NCI-H1092 (cell line): Measurements from ENCODE around the gene PPP1R10.
A peak's percentile ranks its signal among the peaks of the same experiment; 100 is the strongest.
"Not testable (repeated sequence)": the region's sequence is repeated elsewhere in the genome, so short reads cannot be mapped to it uniquely, and the experiment has no call there.

Experiments used
- DNase-seq: peaks from one replicate; lab custom pipeline; 2025; lab: John Stamatoyannopoulos, UW

PPP1R10 gene

DNA sequence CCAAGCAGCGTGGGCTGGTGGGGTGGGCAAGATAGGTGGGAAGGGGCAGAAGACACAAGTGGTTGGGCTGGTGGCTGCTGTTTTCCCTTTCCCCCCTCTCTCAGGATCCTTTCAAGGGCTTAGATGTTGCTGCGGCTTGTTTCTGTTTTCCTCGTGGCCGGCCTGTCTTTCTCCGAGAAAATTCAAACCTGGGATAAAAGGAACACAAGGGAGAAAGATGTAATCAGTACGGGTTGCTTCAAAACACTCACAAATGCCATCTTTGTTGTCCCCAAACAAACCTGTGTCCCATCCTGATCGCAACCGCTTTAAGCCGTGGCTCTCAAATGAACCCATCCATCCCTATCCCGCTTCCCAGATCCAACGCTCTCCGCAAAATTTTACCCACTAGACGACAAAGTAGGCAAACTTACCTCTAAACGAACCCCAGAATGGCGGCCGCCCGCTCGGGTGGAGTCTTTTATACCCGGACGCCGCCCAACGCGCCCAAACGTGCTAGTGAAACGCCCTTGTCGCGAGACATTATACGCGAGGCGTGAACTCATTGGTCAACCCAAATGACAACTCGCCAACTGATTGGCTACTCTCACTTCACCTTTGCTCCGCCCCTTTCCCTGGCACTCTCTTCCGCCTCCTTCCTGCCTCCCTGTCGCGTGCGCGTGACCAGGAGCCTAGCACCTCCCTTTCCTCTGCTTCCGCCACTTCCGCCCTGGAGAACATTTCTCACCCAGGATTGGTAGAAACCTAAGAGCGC, at the start of gene PPP1R10:
PPP1R10 (minus strand) TSS at position 433 of the 754 bp plus-strand sequence. CDS start 7,299 bp downstream, outside the sequence.
- DNase-seq = peak; percentile 98

DNA sequence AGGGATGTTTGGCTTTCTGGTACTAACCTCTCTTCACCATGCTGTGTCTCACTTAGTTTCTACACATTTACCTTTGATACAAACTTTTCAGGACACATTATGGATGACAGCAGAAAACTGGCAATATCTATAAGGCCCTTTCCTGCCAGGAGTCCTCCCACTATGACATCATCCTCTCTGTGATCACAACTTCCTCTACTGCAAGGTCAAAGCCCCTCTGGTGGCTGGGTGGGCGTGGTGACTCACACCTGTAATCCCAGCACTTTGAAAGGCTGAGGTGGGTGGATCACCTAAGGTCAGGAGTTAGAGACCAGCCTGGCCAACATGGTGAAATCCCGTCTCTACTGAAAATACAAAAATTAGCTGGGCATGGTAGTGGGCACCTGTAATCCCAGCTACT, 49.3 kb upstream of the PPP1R10 start:
- not testable (repeated sequence) for DNase-seq

DNA sequence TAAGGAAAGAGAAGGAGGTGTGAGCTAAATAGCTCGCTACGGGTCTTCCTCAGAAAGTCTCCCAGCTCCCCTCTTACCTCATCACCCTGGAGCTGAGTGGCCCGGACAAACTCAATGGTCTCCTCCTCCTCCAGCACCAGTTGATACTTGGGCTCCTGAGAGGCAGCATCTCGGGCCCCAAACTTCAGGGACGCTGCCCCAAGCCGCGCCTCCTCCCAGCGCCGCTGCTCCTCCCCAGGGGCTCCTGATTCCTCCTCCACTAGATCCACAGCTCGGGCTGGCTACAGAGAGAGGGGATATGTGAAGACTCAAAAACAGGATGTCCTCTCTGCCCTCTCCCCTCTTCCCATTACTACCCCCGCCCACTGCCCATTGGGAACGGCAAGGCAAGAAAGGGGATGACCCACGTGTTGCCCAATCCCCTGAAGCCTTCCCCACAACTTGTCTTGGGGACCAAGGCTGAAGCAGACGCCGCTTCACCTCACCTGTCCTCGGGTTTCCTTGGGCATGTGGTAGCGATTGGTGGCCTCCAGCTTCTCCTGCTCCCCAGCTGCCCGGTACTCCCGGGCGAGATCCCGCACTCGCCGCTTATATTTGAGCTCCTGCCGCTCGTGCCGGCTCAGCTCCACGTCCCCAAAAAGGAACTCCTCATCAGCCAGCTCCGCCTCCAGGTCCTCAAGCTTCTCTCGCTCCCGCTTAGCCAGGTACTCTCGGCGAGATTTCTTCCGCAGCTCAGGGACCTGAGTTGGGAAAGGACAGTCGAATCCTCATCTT, 48.1 kb upstream of the PPP1R10 start:
- no peak for DNase-seq

DNA sequence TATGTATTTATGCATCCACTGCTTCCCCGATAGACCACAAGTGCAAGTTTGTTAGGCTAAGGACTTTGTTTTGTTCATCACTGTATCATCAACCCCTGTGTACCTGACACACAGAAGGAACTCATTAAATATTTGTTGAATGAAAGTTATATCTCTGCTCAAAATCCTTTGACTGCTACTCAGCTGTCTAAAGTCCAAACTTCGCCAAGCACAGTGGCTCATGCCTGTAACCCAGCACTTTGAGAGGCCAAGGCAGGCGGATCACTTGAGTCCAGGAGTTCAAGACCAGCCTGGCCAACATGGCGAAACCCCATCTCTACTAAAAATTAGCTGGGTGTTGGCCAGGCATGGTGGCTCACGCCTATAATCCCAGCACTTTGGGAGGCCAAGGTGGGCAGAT, 40.9 kb upstream of the PPP1R10 start:
- DNase-seq = not testable (repeated sequence)

DNA sequence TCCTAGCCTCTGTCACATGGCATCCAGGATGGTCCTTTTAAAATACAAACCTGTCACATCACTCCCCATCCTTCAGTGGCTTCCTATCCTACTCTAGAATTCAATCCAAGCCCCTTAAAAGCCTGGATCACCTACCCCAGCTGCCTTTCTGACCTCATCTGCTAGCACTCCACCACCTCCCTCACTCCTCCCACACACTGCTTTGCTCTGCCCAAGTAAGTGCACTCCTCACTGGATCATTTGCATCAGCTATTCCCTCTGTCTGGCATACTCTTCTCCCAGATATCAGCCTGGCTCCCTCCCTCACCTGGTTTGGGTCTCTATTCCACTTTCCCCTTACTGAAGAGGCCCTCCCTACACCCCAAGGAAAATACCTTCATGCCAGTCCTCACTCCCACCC, 40.4 kb upstream of the PPP1R10 start:
- no peak for DNase-seq

DNA sequence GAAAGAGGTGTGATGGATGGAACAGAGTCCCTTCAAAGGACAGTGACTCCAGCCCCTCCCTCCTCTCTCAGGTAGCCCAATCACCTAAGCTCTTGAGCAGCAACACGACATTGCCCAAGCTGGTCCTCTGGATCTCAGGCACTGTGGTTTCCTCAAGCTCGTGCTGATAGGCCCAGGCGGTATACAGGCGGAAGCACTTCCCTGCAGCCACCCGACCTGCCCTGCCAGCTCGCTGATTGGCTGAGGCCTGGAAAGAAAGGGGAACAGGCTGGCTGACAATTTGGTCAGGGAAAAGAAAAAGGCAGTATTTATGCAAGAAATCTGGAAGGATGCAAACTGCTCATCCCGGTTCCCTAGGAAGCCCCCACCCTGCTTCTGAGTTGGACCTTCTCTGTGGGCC, 39.5 kb upstream of the PPP1R10 start:
- DNase-seq = no peak

DNA sequence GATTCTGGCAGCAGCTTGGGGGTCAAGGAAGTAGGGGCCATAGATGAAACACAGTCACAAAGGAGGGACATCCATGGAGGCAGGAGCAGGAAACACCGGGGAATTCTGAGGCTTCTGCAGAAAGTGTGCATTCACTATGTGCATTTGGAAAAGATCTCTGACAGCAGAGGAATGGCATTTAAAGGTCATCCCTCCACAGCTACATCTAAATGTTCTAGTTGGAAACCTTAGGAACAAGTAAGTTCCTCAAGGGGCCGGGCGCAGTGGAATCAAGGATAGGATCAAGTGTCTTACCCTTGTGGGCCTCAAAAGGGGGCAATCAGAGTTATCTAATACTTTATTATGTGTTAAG, 38.7 kb upstream of the PPP1R10 start:
- no peak for DNase-seq

DNA sequence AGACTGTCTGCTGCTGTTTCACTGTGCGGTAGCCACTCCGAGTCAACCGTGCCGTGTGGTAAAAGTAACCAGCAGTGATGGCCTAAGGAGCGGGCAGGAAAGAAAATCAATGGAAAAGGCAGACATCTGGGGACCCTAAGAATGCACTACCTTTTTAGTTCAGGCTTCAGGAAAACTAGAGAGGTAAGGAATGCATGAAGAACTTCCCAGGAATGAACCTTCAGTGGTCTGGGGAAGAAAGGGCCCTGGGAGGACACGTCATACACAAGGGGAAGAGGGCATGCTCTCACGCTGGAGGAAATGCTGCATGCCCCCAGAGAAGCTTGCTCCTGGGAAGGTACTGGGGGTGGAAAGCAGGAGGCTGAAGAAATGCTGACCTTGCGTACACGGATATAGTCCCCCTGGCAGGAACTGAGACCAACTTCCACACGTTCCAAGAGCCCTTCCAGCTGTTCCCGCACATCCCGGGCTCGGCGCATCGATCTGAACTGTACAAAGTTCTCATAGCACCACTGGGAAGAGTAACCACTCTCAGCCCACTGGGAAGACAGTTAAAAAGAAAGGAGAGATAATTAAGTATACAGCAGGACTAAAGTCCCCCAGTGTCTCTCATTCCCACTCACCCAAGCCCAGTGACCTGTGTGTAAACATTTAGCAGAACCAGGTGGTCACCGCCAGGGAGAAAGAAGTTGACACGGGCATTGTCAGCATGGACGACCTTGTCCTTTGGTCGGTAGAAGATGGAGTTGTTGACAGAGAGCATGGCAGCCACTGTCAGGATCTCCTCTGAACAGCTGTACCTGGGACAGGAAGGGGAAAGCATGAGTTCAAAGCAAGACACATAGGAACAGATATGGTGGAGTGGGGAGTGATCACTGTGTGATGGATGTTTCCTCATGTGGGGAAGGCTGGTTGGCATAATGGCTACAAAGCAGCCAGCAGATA, 38.0 kb upstream of the PPP1R10 start:
- no peak for DNase-seq

DNA sequence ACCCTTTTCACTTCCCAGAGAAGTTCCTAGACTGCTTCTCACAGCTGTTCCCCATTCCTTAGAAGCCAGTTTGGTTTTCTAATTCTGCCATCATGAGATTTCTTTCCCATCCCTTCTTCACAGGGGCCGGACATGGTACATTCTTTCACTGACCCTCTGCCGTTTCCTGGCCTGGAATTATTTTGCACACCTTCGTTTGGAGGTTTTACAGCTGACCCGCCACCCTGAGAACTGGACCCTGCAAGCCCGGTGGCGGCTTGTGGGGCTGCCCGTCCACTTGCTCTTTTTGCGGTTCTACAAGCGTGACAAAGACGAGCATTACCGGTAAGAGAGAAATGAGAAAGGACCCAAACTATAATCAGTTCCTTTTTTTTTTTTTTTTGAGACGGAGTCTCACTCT, 34.1 kb upstream of the PPP1R10 start:
- no peak for DNase-seq

DNA sequence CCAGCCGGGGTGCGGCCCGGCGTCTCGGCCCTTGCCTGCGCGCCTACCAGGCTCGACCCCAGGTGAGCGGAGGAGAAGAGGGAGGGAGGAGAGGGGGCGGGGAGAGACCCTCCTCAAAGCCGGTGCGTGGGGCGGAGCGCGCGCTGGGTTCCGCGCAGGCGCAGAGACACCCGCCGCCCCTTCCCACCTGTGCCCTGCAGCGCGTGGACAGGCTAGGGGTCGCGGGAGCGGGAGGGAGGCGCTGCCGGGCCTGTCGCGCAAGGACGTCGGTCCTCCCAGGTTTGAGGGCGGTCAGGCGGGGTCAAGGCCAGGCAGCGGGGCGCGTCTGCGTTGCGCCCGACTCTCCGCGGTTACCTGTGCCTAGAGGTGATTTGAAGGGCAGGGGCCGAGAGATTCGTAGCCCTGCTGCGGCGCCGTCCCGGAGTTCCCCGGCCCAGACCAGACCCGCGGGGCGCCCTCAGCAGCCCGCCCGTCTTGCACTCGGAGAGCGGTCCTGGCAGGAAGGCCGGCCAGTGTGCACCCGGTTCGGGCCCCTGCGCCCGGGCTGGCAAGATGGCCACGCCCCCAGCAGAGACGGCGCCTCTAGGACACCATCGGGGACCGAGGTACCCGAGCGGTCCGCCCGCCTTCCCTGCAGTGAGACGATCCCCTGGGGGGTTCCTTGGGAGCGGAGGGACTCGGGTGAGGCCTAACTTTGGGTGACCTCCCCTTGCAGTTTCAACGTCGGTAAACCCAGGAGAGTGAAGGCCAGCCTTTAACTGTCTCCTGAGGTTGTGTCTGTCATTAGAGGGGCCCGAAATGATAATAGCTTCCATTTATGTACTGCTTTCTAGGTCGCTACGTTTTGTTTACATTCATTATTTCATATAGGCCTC, 30.4 kb upstream of the PPP1R10 start:
- peak; percentile 70 for DNase-seq

DNA sequence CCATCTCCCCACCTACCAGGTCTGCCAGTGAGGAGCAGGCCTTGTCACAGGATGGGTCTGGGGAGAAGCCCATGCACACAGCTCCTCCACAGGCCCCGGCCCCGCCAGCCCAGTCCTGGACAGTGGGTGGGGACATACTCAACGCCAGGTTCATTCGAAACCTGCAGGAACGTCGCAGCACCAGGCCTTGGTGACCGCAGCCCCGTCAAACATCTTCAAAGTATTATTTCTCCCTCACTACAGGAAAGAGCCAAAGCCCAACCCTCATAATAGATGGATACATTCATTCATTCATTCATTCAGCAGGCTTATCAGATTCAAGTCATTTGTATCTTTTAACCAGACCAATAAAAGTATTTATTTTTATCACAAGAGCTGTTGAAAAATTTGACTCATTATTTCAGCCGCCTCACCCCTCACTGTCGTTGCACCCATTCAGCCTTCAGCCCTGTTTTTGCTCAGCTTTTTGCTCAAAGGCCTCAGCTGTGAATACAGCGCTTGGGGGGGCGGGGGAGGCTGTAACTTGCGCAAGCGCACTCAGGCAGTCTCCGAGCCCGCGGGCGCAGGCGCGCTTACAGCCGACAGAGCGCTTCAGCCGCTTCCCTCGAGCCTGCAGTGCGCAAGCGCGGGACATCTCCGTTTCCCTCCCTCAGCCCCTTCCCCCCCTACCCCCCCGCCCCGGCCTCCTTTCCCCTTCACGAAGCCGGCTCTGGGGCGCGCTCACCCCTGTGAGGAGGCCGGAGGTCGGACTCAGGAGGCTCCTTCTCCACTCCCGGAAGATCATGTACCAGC, 29.6 kb upstream of the PPP1R10 start, which contains the start of gene C6orf136:
C6orf136 (plus strand) TSS at position 684 of the 792 bp plus-strand sequence; CDS start at position 783, 99 bp downstream.
- DNase-seq = peak; percentile 84

DNA sequence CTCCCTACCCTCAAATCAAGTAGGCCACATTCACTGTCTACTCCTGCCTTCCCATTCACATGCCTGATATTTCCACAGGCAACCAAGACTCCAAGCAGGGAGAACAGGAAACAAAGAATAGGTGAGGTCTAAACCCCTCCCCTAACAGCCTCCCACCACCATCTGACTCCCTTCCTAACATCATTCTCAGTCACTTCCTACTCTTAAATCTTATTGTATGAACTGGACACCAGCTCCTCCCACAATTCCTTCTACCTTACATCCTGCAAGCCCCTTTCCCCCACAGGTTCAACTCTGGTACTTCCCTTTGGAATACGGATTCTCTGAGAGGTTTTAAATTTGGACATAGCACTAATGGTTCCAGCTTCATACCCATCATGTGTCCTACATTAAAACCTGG, 28.9 kb upstream of the PPP1R10 start:
- no peak for DNase-seq

DNA sequence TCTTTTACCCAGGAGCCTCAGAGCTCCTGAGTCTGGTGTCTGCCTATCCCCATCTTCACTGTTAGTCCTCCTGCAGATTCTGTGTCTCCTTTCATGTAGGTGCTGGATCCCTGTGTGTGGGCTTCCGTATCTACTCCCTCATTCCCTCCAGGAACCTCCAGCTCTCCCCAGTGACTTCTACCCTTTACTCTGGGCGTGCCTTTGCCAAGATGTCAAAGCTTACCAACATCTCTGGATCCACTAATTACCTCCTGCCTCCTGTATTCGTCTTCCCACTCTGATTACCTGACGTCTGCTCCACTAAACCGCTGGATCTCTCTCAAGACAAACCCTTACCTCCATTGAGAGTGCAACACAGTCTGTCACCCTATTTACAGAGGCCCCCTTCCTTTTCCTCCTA, 27.7 kb upstream of the PPP1R10 start:
- no peak for DNase-seq

DNA sequence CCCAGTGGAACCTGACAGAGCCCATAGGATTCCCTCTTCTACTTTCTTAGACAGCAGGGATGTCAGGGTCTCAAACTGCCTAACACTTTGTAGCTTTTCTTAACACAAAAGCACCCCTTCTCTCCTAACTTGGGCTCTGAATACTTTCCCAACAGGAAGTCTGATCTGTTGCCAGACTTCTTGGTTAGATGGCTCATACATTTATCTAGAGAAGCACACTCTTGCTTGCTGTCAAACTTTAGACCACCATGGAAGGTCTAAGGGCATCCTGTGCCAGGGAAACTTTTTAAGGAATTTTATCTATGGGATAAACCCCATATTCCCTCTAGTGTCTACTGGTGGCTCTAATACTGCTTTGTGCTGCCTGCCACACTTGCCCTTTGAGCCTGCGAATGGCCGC, 26.6 kb upstream of the PPP1R10 start:
- no peak for DNase-seq

DNA sequence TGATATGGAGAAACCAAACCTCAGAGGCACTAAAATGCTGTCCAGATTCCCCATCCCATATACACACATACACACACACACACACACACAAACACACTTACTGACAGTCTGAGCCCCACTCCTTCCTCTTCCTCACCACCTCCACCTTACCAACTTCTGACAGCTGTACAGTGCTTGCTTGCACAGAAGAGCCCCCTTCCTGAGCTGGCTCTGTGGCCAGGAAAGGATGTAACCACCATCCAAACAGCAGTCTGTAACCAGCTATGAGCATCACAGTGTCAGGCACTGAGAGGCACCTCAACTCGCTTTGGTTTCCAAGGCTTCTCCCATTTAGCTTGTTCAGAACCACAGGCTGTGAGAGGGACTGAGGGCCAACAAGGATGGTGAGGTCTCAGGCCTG, 24.0 kb upstream of the PPP1R10 start:
- no peak for DNase-seq

DNA sequence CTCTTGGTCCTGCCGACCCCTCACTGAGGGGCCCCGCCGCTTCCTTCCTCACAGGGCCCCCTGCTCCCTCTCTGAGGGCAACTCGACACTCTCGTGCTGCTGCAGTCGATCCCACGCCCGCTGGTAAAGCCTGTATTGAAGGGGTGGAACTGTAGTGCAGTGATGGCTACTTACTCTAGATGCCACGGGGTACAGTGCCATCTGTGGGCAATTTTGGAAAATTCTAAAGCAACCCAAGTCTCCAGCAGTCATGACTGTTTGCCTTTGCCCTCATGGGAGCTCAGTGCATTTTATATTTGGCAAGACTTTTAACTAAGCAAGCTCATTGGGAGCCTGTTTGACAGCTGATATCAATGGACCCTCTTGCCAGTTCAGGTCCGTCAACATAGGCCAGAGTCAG, 23.4 kb upstream of the PPP1R10 start:
- no peak for DNase-seq

DNA sequence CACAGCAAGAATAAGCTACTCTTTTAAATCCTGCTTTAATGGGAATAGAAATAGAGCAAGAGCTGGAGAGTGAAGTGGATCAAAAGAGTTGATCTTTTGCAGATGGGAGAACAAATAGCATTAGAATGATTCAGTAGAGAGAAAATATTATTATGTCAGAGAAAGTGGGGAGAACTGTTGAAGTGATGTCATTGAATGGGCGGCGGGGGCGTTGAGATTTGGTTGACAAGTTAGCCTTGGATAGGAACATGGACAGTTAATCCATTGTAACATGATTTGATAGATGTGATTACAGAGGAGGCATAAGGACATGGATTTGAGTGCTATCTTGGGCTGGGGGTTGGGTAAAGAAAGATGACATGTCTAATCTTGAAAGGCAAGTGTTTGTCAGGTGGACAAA, 18.8 kb upstream of the PPP1R10 start:
- DNase-seq = no peak

DNA sequence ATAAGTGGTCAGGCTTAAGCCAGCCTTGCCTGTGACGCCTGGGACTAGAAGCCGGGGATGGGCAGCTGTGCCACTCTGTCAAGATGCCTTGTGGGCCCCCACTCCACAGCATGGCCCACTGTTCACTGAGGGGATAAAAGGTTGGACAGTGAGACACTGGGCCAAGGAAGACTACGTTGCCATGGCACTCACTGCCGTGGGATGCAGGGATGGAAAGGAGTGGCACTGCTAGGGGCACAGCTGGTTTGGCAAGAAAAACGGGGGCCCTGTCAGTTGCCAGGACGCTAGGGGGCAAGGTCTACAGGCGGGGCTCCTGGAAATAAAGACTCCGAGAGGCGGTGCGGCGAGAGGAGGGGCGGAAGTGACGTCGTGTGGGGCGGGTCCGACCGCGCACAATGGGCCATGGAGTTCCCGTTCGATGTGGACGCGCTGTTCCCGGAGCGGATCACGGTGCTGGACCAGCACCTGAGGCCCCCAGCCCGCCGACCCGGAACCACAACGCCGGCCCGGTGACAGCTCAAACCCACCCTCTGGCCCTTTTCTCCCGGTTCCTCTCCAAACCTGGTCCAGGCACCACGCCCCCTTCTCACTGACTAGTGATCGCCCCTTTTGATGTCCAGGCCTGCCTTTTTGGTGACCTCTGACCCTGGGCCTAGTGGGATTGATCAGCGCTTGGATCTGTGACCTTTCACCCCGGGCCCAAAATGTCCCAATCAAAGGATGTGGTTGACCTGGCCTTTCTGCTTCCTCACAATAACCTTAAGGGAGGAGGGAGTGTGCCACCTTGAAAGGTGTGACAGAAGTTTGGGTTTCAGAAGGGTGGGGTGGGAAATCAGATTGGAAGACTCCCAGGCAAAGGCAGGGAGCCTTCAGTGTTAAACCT, 9.7 kb upstream of the PPP1R10 start, which contains the start of gene ATAT1:
ATAT1 (plus strand) TSS at position 391 of the 883 bp plus-strand sequence.
- DNase-seq = peak; percentile 46

DNA sequence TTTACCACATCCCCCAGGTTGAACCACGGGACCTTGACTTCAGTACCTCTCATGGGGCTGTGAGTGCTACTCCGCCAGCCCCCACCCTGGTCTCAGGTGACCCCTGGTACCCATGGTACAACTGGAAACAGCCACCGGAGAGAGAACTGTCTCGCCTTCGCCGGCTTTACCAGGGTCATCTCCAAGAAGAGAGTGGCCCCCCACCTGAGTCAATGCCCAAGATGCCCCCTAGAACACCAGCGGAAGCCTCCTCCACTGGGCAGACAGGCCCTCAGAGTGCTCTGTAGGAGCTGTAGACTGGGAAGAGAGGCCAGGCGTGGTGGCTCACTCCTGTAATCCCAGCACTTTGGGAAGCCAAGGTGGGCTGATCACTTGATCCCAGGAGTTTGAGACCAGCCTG, 8.5 kb upstream of the PPP1R10 start:
- DNase-seq = no peak
